NK-92 treated with Interleukin-12 subunit alpha and Interleukin-12 subunit beta, amount 100 ng/mL, for 24 hours (cell line): ENCODE data around the gene SEPTIN2.
"Not testable (repeated sequence)": the region's sequence is repeated elsewhere in the genome, so short reads cannot be mapped to it uniquely, and the experiment has no call there.

ENCODE experiments used
- DNase-seq: peaks from one replicate; lab custom pipeline; 2025; lab: John Stamatoyannopoulos, UW

The SEPTIN2 gene

GRCh38 chr2:241315879-241316631 lies at the start of gene SEPTIN2:
Gene SEPTIN2, plus strand, starts transcription at chr2:241315925. Its CDS starts 8,308 bp downstream, at chr2:241324233.
- peak; percentile 88 for DNase-seq

GRCh38 chr2:241267249-241268067 lies 48.3 kb upstream of the SEPTIN2 start:
- no peak for DNase-seq

- no peak for DNase-seq
Measured at GRCh38 chr2:241268306-241268705, 47.4 kb upstream of the SEPTIN2 start.

- no peak for DNase-seq
Measured at GRCh38 chr2:241268716-241269445, 46.8 kb upstream of the SEPTIN2 start.

GRCh38 chr2:241269707-241270520 lies 45.8 kb upstream of the SEPTIN2 start:
- no peak for DNase-seq

- no peak for DNase-seq
Measured at GRCh38 chr2:241270531-241270930, 45.2 kb upstream of the SEPTIN2 start.

- DNase-seq, result no peak
Measured at GRCh38 chr2:241271706-241272302, 43.9 kb upstream of the SEPTIN2 start.

- no peak for DNase-seq
Measured at GRCh38 chr2:241272303-241273209, 43.2 kb upstream of the SEPTIN2 start.

- DNase-seq, result no peak
Measured at GRCh38 chr2:241273210-241274020, 42.3 kb upstream of the SEPTIN2 start.

GRCh38 chr2:241274127-241274526 lies 41.6 kb upstream of the SEPTIN2 start:
- DNase-seq, result no peak

- no peak for DNase-seq
Measured at GRCh38 chr2:241275504-241275903, 40.2 kb upstream of the SEPTIN2 start.

- no peak for DNase-seq
Measured at GRCh38 chr2:241275910-241276309, 39.8 kb upstream of the SEPTIN2 start.

GRCh38 chr2:241278306-241278705 lies 37.4 kb upstream of the SEPTIN2 start:
- not testable (repeated sequence) for DNase-seq

GRCh38 chr2:241279413-241279812 lies 36.3 kb upstream of the SEPTIN2 start:
- DNase-seq, result no peak

GRCh38 chr2:241279828-241280227 lies 35.9 kb upstream of the SEPTIN2 start:
- DNase-seq, result no peak

- no peak for DNase-seq
Measured at GRCh38 chr2:241280291-241280690, 35.4 kb upstream of the SEPTIN2 start.

- DNase-seq, result no peak
Measured at GRCh38 chr2:241282555-241282954, 33.2 kb upstream of the SEPTIN2 start.

- DNase-seq, result no peak
Measured at GRCh38 chr2:241285596-241285995, 30.1 kb upstream of the SEPTIN2 start.

GRCh38 chr2:241286348-241287090 lies 29.2 kb upstream of the SEPTIN2 start:
- DNase-seq, result no peak
